ENCODE data around the gene DDI2.

DNA sequence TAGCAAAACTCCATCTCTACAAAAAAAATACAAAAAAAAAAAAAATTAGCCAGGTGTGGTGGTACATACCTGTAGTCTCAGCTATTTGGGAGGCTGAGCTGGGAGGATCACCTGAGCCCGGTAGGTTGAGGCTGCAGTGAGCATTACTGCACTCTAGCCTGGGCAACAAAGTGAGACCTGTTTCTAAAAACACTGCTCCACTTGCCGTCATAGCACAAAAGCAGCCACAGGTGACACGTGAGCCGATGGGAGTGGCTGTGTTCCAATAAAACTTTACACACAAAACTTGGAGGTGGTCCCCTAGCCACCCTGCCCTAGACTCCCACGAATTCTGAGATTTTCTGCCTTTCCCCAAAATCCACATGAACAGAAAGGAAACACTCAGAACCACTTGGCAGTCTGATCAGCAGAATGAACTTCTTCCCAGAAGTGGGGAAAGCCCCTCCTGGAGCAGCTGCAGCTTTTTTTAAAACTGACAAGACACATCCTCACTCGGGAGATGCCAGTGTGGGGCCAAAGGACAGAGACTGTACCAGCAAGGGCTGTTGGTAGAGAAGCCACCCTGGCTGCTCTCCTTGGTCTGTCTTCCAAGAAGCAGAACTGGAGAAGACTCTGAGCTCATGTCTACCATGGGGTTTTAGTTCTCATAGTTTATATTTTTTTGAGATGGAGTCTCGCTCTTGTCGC lies 90.1 kb downstream of the DDI2 start:
- TF ChIP-seq, protein P1, sequence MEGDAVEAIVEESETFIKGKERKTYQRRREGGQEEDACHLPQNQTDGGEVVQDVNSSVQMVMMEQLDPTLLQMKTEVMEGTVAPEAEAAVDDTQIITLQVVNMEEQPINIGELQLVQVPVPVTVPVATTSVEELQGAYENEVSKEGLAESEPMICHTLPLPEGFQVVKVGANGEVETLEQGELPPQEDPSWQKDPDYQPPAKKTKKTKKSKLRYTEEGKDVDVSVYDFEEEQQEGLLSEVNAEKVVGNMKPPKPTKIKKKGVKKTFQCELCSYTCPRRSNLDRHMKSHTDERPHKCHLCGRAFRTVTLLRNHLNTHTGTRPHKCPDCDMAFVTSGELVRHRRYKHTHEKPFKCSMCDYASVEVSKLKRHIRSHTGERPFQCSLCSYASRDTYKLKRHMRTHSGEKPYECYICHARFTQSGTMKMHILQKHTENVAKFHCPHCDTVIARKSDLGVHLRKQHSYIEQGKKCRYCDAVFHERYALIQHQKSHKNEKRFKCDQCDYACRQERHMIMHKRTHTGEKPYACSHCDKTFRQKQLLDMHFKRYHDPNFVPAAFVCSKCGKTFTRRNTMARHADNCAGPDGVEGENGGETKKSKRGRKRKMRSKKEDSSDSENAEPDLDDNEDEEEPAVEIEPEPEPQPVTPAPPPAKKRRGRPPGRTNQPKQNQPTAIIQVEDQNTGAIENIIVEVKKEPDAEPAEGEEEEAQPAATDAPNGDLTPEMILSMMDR (optimal IDR thresholded peaks at IDR 0.05 in 1 of 3, IDR thresholded peaks at IDR 0.05 in 1 of 3, conservative IDR thresholded peaks at IDR 0.05 in 1 of 3; ENCODE audit: extremely low read depth in 1 of 3, insufficient read depth in 2 of 3, low read length in 3 of 3), result no peak
- no peak for TF ChIP-seq EZH2 (IDR thresholded peaks at IDR 0.05; ENCODE audit: low read length)

All from keratinocyte (primary cell).